Measurements from ENCODE around the gene GPBP1.
"Not testable (repeated sequence)": the region's sequence is repeated elsewhere in the genome, so short reads cannot be mapped to it uniquely, and the experiment has no call there.

GPBP1 gene

GRCh38 chr5:57258943-57259342, 85.1 kb downstream of the GPBP1 start:
- Histone ChIP-seq H3K4me3 (ENCODE audit: insufficient read length, low read depth) (no peak overlapping the region), H3K4me1 (ENCODE audit: insufficient read depth, insufficient read length) (no peaks in the 10 kb centered on the region), H3K36me3 (ENCODE audit: insufficient read depth, insufficient read length, low read length) (peaks cover 47% of the 10 kb centered on the region), H3K9ac (ENCODE audit: insufficient read length, low read depth) (no peak overlapping the region), H3K27me3 (ENCODE audit: insufficient read depth, insufficient read length) (no peaks in the 10 kb centered on the region), H3K9me3 (ENCODE audit: insufficient read depth, low read length) (no peaks in the 10 kb centered on the region)
- TF ChIP-seq ZNF274 (IDR thresholded peaks at IDR 0.05; ENCODE audit: low read depth, low read length), result no peak
- no peak for TF ChIP-seq YY1 (IDR thresholded peaks at IDR 0.05; ENCODE audit: insufficient read depth, insufficient read length)
- TF ChIP-seq SUZ12 (IDR thresholded peaks at IDR 0.05; ENCODE audit: extremely low read depth, insufficient read depth, insufficient read length), result no peak
- no peak for DNase-seq (ENCODE audit: low read depth, low spot score)

- Histone ChIP-seq H3K4me3 (ENCODE audit: insufficient read length, low read depth) (no peak overlapping the region), H3K4me1 (ENCODE audit: insufficient read depth, insufficient read length) (no peaks in the 10 kb centered on the region), H3K9ac (ENCODE audit: insufficient read length, low read depth) (no peak overlapping the region), H3K9me3 (ENCODE audit: insufficient read depth, low read length) (no peaks in the 10 kb centered on the region), H3K27me3 (ENCODE audit: insufficient read depth, insufficient read length) (no peaks in the 10 kb centered on the region), H3K36me3 (ENCODE audit: insufficient read depth, insufficient read length, low read length) (peaks cover 41% of the 10 kb centered on the region)
- TF ChIP-seq YY1 (IDR thresholded peaks at IDR 0.05; ENCODE audit: insufficient read depth, insufficient read length) (no peak), ZNF274 (IDR thresholded peaks at IDR 0.05; ENCODE audit: low read depth, low read length) (no peak), SUZ12 (IDR thresholded peaks at IDR 0.05; ENCODE audit: extremely low read depth, insufficient read depth, insufficient read length) (no peak)
- no peak for DNase-seq (ENCODE audit: low read depth, low spot score)
Observed at GRCh38 chr5:57259704-57260103, 85.8 kb downstream of the GPBP1 start.

DNA sequence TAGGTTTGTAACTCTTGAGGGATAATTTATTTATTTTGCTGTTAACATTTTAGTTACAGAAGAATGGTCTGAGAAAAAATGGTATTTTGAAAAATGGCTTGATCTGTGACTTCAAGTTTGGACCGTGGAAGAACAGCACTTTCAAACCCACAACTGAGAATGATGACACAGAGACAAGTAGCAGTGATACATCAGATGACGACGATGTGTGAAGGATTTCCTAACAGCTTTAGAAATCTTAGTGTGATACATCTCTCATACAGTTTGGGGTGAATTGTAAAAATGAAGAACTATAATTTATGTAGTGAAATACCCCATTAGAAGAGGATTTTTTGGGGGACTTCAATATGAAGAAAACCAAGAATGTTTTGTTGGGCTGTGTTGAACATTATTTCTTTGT, 88.7 kb downstream of the GPBP1 start:
- TF ChIP-seq SUZ12 (IDR thresholded peaks at IDR 0.05; ENCODE audit: extremely low read depth, insufficient read depth, insufficient read length) (no peak), YY1 (IDR thresholded peaks at IDR 0.05; ENCODE audit: insufficient read depth, insufficient read length) (no peak), ZNF274 (IDR thresholded peaks at IDR 0.05; ENCODE audit: low read depth, low read length) (no peak)
- Histone ChIP-seq H3K4me1 (ENCODE audit: insufficient read depth, insufficient read length) (no peaks in the 10 kb centered on the region), H3K9ac (ENCODE audit: insufficient read length, low read depth) (no peak overlapping the region), H3K36me3 (ENCODE audit: insufficient read depth, insufficient read length, low read length) (peaks cover 29% of the 10 kb centered on the region), H3K4me3 (ENCODE audit: insufficient read length, low read depth) (no peak overlapping the region), H3K27me3 (ENCODE audit: insufficient read depth, insufficient read length) (no peaks in the 10 kb centered on the region), H3K9me3 (ENCODE audit: insufficient read depth, low read length) (no peaks in the 10 kb centered on the region)
- no peak for DNase-seq (ENCODE audit: low read depth, low spot score)

DNA sequence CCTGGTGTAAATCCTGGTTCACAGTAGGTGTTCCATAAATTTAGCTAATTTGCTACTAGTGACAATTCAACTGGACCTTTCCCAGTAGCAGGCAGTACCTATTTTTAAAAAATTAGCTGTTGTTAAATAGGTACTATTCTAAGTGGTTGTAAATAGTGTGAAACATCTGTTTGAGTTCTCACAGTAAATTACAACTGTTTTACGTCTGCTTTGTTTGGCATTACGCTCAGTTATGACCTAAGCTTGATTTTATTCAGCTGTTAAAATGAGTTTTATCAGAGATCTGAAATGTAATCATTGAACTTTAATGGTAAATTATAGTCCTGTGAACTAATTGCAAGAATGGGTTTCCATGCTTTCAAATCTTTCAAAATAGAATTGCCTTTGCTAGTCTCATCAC, 93.9 kb downstream of the GPBP1 start:
- no peak overlapping the region for H3K9ac ChIP-seq (ENCODE audit: insufficient read length, low read depth)
- H3K9me3 ChIP-seq (ENCODE audit: insufficient read depth, low read length), result no peaks in the 10 kb centered on the region
- no peak overlapping the region for H3K4me3 ChIP-seq (ENCODE audit: insufficient read length, low read depth)
- TF ChIP-seq YY1 (IDR thresholded peaks at IDR 0.05; ENCODE audit: insufficient read depth, insufficient read length) (no peak), ZNF274 (IDR thresholded peaks at IDR 0.05; ENCODE audit: low read depth, low read length) (no peak), SUZ12 (IDR thresholded peaks at IDR 0.05; ENCODE audit: extremely low read depth, insufficient read depth, insufficient read length) (no peak)
- no peaks in the 10 kb centered on the region for H3K4me1 ChIP-seq (ENCODE audit: insufficient read depth, insufficient read length)
- H3K36me3 ChIP-seq (ENCODE audit: insufficient read depth, insufficient read length, low read length), result peaks cover 6% of the 10 kb centered on the region
- H3K27me3 ChIP-seq (ENCODE audit: insufficient read depth, insufficient read length), result no peaks in the 10 kb centered on the region
- no peak for DNase-seq (ENCODE audit: low read depth, low spot score)

GRCh38 chr5:57276353-57276752, 102.5 kb downstream of the GPBP1 start:
- TF ChIP-seq ZNF274 (IDR thresholded peaks at IDR 0.05; ENCODE audit: low read depth, low read length) (no peak), YY1 (IDR thresholded peaks at IDR 0.05; ENCODE audit: insufficient read depth, insufficient read length) (no peak), SUZ12 (IDR thresholded peaks at IDR 0.05; ENCODE audit: extremely low read depth, insufficient read depth, insufficient read length) (no peak)
- no peak for DNase-seq (ENCODE audit: low read depth, low spot score)
- no peak overlapping the region for H3K4me3 ChIP-seq (ENCODE audit: insufficient read length, low read depth)

DNA sequence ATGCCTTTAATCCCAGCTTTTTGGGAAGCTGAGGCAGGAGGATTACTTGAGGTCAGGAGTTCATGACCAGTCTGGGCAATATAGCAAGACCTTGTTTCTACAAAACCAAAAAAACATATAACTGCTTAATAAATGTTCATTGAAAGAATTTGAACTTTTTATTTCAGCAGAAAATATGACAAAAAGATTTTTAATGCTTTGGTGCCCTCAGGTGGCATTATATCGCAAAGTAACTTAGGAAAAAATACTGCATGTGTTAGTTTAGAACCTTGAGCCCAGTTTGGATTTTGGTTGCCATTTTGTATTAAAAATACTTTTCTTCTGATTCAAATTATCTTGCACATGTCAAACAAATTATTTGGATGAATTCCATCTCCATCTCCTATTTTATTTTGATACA, 103.2 kb downstream of the GPBP1 start:
- Histone ChIP-seq H3K9ac (ENCODE audit: insufficient read length, low read depth) (no peak overlapping the region), H3K27me3 (ENCODE audit: insufficient read depth, insufficient read length) (no peaks in the 10 kb centered on the region), H3K4me1 (ENCODE audit: insufficient read depth, insufficient read length) (no peaks in the 10 kb centered on the region), H3K4me3 (ENCODE audit: insufficient read length, low read depth) (no peak overlapping the region), H3K9me3 (ENCODE audit: insufficient read depth, low read length) (no peaks in the 10 kb centered on the region), H3K36me3 (ENCODE audit: insufficient read depth, insufficient read length, low read length) (no peaks in the 10 kb centered on the region)
- no peak for TF ChIP-seq SUZ12 (IDR thresholded peaks at IDR 0.05; ENCODE audit: extremely low read depth, insufficient read depth, insufficient read length)
- no peak for TF ChIP-seq ZNF274 (IDR thresholded peaks at IDR 0.05; ENCODE audit: low read depth, low read length)
- TF ChIP-seq YY1 (IDR thresholded peaks at IDR 0.05; ENCODE audit: insufficient read depth, insufficient read length), result no peak
- DNase-seq (ENCODE audit: low read depth, low spot score), result no peak

More at GRCh38 chr5:57276353-57276752, 102.5 kb downstream of the GPBP1 start:
- H3K9me3 ChIP-seq (ENCODE audit: insufficient read depth, low read length), result no peaks in the 10 kb centered on the region
- H3K36me3 ChIP-seq (ENCODE audit: insufficient read depth, insufficient read length, low read length), result no peaks in the 10 kb centered on the region
- no peak overlapping the region for H3K9ac ChIP-seq (ENCODE audit: insufficient read length, low read depth)
- no peaks in the 10 kb centered on the region for H3K27me3 ChIP-seq (ENCODE audit: insufficient read depth, insufficient read length)
- H3K4me1 ChIP-seq (ENCODE audit: insufficient read depth, insufficient read length), result no peaks in the 10 kb centered on the region

DNA sequence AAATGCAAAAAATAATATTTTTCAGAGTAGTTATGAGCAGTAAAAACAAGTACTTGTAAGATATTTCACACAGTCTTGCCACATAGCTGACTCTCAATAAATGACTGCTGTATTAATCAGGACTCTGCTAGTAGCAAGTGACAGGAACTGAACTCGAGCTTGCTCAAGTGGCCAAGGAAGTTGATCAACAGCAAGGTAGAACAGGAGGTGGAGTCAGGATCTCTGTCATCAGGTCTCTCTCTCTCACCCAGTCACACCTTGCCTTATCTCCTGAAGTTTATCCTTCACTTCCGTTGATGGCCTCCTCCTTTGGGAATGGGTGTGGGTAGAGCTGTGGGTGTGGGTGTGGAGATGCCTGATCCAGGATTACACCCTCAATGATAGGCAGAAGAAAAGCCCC, 107.0 kb downstream of the GPBP1 start:
- Histone ChIP-seq H3K27me3 (ENCODE audit: insufficient read depth, insufficient read length) (no peaks in the 10 kb centered on the region), H3K4me1 (ENCODE audit: insufficient read depth, insufficient read length) (no peaks in the 10 kb centered on the region), H3K4me3 (ENCODE audit: insufficient read length, low read depth) (no peak overlapping the region), H3K9me3 (ENCODE audit: insufficient read depth, low read length) (no peaks in the 10 kb centered on the region), H3K36me3 (ENCODE audit: insufficient read depth, insufficient read length, low read length) (no peaks in the 10 kb centered on the region), H3K9ac (ENCODE audit: insufficient read length, low read depth) (no peak overlapping the region)
- no peak for DNase-seq (ENCODE audit: low read depth, low spot score)
- TF ChIP-seq SUZ12 (IDR thresholded peaks at IDR 0.05; ENCODE audit: extremely low read depth, insufficient read depth, insufficient read length), result no peak
- no peak for TF ChIP-seq YY1 (IDR thresholded peaks at IDR 0.05; ENCODE audit: insufficient read depth, insufficient read length)
- TF ChIP-seq ZNF274 (IDR thresholded peaks at IDR 0.05; ENCODE audit: low read depth, low read length), result no peak

DNA sequence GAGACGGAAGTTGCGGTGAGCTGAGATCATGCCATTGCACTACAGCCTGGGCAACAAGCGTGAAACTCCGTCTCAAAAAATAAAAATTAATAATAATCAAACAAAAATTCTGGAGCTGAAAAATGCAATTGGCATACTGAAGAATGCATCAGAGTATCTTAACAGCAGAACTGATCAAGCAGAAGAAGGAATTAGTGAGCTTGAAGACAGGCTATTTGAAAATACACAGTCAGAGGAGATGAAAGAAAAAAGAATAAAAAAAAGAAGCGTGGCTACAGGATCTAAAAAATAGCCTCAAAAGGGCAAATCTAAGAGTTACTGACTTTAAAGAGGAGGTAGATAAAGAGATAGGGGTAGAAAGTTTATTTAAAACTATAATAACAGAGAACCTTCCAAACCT, 111.2 kb downstream of the GPBP1 start:
- H3K36me3 ChIP-seq (ENCODE audit: insufficient read depth, insufficient read length, low read length); DNase-seq (ENCODE audit: low read depth, low spot score); H3K9ac ChIP-seq (ENCODE audit: insufficient read length, low read depth); H3K4me3 ChIP-seq (ENCODE audit: insufficient read length, low read depth); H3K27me3 ChIP-seq (ENCODE audit: insufficient read depth, insufficient read length); H3K4me1 ChIP-seq (ENCODE audit: insufficient read depth, insufficient read length); H3K9me3 ChIP-seq (ENCODE audit: insufficient read depth, low read length): not testable (repeated sequence)
